HG02870 (cell line): ENCODE measurements around the gene NAPA.

Experiments
- ATAC-seq: cut with Tn5 transposase; IDR thresholded peaks from one replicate; pipeline ENCODE4 v1.9.1; 2021; ENCODE audit warnings: mild to moderate bottlenecking, moderate library complexity; ENCODE audit not compliant: unreplicated experiment

The NAPA gene

GRCh38 chr19:47464675-47465419, 50.0 kb downstream of the NAPA start:
- no peak for ATAC-seq

DNA sequence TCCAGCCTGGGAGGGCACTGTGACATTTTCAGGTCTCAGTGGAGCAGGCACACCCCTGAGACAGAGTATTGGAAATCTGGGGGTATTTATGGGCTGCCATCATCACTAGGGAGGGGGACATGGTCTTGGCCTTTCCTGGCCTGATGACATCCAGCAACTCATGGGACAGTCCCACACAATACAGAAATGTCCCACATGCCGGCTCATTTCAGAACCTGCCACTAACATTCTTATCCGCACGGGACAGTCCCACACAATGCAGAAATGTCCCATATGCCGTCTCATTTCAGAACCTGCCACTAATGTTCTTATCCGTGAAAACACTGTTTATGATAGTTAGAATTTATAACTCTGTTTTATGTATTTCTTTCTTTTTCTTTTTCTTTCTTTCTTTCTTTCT, 53.0 kb downstream of the NAPA start:
- ATAC-seq, result no peak

DNA sequence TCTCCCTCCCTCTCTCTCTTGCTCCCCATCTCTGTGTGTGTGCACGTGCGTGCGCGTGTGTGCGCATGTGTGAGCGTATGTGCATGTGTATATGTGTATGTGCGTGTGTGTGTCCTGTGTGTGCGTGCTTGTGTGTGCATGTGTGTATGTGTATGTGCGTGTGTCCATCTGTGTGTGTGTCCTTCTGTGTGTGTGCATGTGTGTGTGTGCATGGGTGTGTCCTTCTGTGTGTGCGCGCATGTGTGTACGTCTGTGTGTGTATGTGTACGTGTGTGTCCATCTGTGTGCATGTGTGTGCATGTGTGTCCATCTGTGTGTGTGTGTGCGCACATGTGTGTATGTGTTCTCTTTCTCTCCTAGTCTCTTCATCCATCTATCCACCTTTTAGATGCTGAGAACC, 55.4 kb downstream of the NAPA start:
- ATAC-seq, result no peak

DNA sequence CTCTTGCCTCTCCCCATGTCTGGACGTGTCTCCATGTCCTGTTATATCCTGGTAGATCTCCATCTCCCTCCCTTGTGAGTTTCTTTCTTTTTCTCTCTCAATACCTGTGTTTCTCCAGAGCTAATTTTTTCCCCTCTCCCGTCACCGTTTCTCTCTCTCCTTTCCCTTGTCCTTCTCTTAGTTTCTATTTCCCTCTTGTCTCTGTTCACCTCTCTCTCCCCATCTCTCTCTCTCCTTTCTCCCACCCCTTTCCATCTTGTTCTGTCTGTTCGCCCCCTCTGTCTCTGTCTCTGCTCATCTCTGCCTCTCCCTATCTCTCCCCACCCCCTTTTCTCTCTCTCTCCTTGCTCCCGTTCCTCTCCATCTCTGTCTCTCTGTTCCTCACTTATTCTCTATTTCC, 56.2 kb downstream of the NAPA start:
- ATAC-seq, result no peak

DNA sequence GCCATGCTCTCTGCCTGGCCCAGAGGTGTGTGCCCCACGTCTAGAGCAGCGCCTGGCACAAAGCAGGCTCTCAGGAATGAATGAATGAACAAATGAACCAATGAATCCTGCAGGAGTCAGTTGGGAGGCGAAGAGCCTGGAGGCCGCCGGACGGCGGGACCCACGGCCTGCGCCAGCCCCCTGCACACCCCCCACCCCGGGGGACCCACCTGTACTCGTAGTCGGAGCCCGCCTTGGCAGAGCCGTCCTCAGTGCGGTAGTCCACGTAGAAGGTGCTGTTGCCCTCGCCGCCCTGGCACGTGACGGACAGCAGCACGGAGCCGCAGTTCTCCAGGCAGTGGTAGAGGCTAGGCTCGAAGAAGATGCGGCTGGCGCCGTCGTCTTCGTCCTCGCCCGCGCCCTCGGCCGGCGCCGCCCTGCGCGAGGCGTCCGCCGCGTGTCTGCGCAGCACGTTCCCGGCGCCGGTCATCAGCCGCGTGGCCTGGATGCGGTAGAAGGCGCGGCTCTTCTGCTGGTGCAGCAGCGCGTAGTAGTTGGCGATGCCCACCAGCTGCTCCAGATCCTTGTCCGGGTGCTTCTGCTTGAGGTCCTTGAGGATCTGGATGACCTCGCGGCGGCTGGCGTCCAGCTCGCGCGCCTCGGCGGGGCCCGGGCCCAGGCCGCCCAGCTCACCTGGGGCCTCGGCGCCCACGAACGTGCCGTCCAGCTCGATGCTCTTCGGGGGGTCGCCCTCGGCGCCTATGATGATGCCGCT, 58.0 kb downstream of the NAPA start:
- no peak for ATAC-seq

- no peak for ATAC-seq
Measured at GRCh38 chr19:47450478-47450877, 64.4 kb downstream of the NAPA start.

GRCh38 chr19:47448360-47448727, 66.5 kb downstream of the NAPA start:
- ATAC-seq, result no peak

- no peak for ATAC-seq
Measured at GRCh38 chr19:47447470-47448359, 67.1 kb downstream of the NAPA start.

GRCh38 chr19:47446534-47447469, 68.1 kb downstream of the NAPA start:
- no peak for ATAC-seq

DNA sequence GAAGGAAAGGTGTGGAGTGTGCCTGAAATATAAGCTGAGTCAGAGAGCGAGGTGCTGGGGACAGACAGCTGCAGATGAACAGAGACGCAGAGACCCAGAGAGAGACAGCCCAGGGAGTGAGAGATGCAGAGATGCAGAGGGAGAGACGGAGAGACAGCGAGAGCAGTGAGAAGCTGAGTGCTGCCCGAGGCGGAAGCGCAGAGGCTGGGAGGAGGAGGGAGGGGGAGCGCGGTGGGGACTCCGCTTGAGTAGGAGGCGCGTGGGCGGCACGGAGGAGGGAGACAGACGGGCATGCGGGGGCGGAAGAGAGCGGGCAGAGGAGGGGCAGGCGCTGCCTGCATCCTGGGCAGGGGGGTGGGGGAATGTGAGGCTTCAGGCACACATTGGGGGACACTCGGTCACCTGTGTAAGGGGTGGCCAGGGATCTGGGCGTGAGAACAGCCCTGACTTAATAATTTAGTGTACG, 68.9 kb downstream of the NAPA start:
- no peak for ATAC-seq

DNA sequence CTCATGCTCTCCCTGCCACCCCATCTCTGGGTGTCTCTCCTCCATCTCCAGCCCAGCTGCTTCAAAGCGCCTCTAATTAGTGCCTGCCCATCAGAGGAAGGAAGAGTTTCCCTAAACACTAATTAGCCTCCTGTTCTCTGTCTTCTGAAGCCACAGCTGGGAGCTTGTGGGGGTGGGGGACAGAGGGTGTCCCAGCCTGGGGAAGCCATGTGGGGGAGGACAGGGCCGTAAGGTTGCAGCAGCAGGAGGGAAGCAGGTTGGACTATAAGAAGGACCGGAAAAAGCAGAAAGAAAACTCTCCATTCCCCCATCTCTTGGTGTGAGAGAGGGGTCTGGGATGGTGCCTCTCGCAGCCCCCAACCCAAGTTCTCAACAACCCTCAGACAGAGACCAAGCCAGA, 69.3 kb downstream of the NAPA start:
- ATAC-seq, result no peak

DNA sequence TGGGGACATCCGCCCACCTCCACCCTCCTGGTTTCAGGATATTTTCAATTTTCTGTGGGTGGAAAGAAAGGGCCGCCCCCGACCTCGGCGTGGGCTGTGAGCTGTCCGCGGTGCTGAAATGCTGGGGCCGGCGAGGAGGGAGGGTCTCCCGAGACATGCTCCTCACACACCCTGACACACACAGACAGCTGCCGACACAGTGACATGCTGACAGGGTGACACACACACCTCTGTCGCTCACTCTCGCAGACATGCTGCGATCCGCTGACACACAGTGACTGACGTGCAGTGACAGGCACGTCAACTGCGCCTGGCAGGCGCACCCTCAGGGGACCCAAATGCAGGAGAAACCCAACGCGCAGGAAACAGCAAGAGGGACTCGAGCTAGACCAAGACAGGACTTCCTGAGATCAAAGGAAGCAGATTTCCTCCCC, 70.5 kb downstream of the NAPA start:
- no peak for ATAC-seq

GRCh38 chr19:47443331-47443730, 71.5 kb downstream of the NAPA start:
- ATAC-seq, result no peak

- no peak for ATAC-seq
Measured at GRCh38 chr19:47438793-47439220, 76.1 kb downstream of the NAPA start.
